HUES48 (cell line): ENCODE data around the gene ZSWIM6.
"Not testable (repeated sequence)": the region's sequence is repeated elsewhere in the genome, so short reads cannot be mapped to it uniquely, and the experiment has no call there.

Source experiments
- H3K27ac ChIP-seq: one replicate; pipeline ENCODE4 v1.7.0; 2013; ENCODE audit warnings: low read depth, low read length, inconsistent platforms
- H3K27me3 ChIP-seq: 2 replicates; pipeline ENCODE4 v1.6.1; 2013; ENCODE audit warnings: mild to moderate bottlenecking, low read length; ENCODE audit not compliant: control insufficient read depth, insufficient read depth
- H3K36me3 ChIP-seq: 2 replicates; pipeline ENCODE4 v1.6.1; 2013; ENCODE audit warnings: low read length; ENCODE audit not compliant: control insufficient read depth, insufficient read depth
- H3K4me1 ChIP-seq: 2 replicates; pipeline ENCODE4 v1.6.1; 2013; ENCODE audit warnings: mild to moderate bottlenecking, low read length; ENCODE audit not compliant: control insufficient read depth, insufficient read depth
- H3K4me3 ChIP-seq: 2 replicates; pipeline ENCODE4 v1.5.1; 2013; ENCODE audit warnings: mild to moderate bottlenecking, low read depth, low read length
- H3K9ac ChIP-seq: 2 replicates; pipeline ENCODE4 v1.6.1; 2013; ENCODE audit warnings: mild to moderate bottlenecking, low read depth, low read length, moderate library complexity
- H3K9me3 ChIP-seq: 2 replicates; pipeline ENCODE4 v1.6.1; 2013; ENCODE audit warnings: low read length; ENCODE audit not compliant: control insufficient read depth, insufficient read depth

The ZSWIM6 gene

GRCh38 chr5:61398440-61398839, 66.4 kb downstream of the ZSWIM6 start:
- Histone ChIP-seq H3K9me3 (no peaks in the 10 kb centered on the region), H3K9ac (no peak overlapping the region), H3K4me1 (peaks cover 24% of the 10 kb centered on the region), H3K4me3 (no peak overlapping the region), H3K27ac (no peak overlapping the region), H3K27me3 (no peaks in the 10 kb centered on the region), H3K36me3 (no peaks in the 10 kb centered on the region)

- Histone ChIP-seq H3K9ac (no peak overlapping the region), H3K4me3 (no peak overlapping the region), H3K4me1 (peaks cover 26% of the 10 kb centered on the region), H3K36me3 (no peaks in the 10 kb centered on the region), H3K27ac (no peak overlapping the region), H3K27me3 (no peaks in the 10 kb centered on the region), H3K9me3 (no peaks in the 10 kb centered on the region)
Measured at GRCh38 chr5:61399679-61400078, 67.6 kb downstream of the ZSWIM6 start.

GRCh38 chr5:61401726-61402125, 69.7 kb downstream of the ZSWIM6 start:
- Histone ChIP-seq H3K9me3 (no peaks in the 10 kb centered on the region), H3K4me3 (no peak overlapping the region), H3K9ac (no peak overlapping the region), H3K27me3 (no peaks in the 10 kb centered on the region), H3K4me1 (peaks cover 26% of the 10 kb centered on the region), H3K27ac (no peak overlapping the region), H3K36me3 (no peaks in the 10 kb centered on the region)

- no peak overlapping the region for H3K4me3 ChIP-seq
- no peak overlapping the region for H3K27ac ChIP-seq
- peaks cover 26% of the 10 kb centered on the region for H3K4me1 ChIP-seq
- H3K9me3 ChIP-seq, result no peaks in the 10 kb centered on the region
- no peak overlapping the region for H3K9ac ChIP-seq
- H3K36me3 ChIP-seq, result no peaks in the 10 kb centered on the region
- no peaks in the 10 kb centered on the region for H3K27me3 ChIP-seq
Measured at GRCh38 chr5:61402244-61402823, 70.3 kb downstream of the ZSWIM6 start.

GRCh38 chr5:61402970-61403900, 71.2 kb downstream of the ZSWIM6 start:
- H3K4me3 ChIP-seq, result no peak overlapping the region
- H3K27ac ChIP-seq, result no peak overlapping the region
- no peaks in the 10 kb centered on the region for H3K36me3 ChIP-seq
- H3K27me3 ChIP-seq, result no peaks in the 10 kb centered on the region
- H3K4me1 ChIP-seq, result peaks cover 33% of the 10 kb centered on the region
- H3K9me3 ChIP-seq, result no peaks in the 10 kb centered on the region
- no peak overlapping the region for H3K9ac ChIP-seq

GRCh38 chr5:61405511-61406295, 73.6 kb downstream of the ZSWIM6 start:
- Histone ChIP-seq H3K9ac (no peak overlapping the region), H3K27ac (no peak overlapping the region), H3K4me1 (peaks cover 48% of the 10 kb centered on the region), H3K36me3 (no peaks in the 10 kb centered on the region), H3K9me3 (no peaks in the 10 kb centered on the region), H3K27me3 (no peaks in the 10 kb centered on the region), H3K4me3 (no peak overlapping the region)

- not testable (repeated sequence) for H3K36me3 ChIP-seq, H3K27ac ChIP-seq, H3K9ac ChIP-seq, H3K9me3 ChIP-seq, H3K4me3 ChIP-seq, H3K27me3 ChIP-seq
- H3K4me1 ChIP-seq, result peaks cover 50% of the 10 kb centered on the region
Measured at GRCh38 chr5:61406497-61406896, 74.4 kb downstream of the ZSWIM6 start.

GRCh38 chr5:61407706-61408270, 75.7 kb downstream of the ZSWIM6 start:
- Histone ChIP-seq H3K27ac (peak overlapping the region; percentile 90), H3K9ac (no peak overlapping the region)

GRCh38 chr5:61408476-61409168, 76.6 kb downstream of the ZSWIM6 start:
- Histone ChIP-seq H3K4me3 (peak overlapping the region; percentile 87), H3K36me3 (no peaks in the 10 kb centered on the region), H3K9ac (peak overlapping the region; percentile 27; the same call in 1 of the 2 replicates), H3K27ac (peak overlapping the region; percentile 90), H3K4me1 (peaks cover 38% of the 10 kb centered on the region), H3K27me3 (no peaks in the 10 kb centered on the region), H3K9me3 (no peaks in the 10 kb centered on the region)

More at GRCh38 chr5:61407706-61408270, 75.7 kb downstream of the ZSWIM6 start:
- Histone ChIP-seq H3K36me3 (no peaks in the 10 kb centered on the region), H3K4me1 (peaks cover 47% of the 10 kb centered on the region), H3K9me3 (no peaks in the 10 kb centered on the region), H3K4me3 (peak overlapping the region; percentile 87; the same call in 1 of the 2 replicates), H3K27me3 (no peaks in the 10 kb centered on the region)

GRCh38 chr5:61409568-61409967, 77.5 kb downstream of the ZSWIM6 start:
- Histone ChIP-seq H3K9me3 (no peaks in the 10 kb centered on the region), H3K27ac (peak overlapping the region; percentile 90), H3K4me1 (peaks cover 44% of the 10 kb centered on the region), H3K36me3 (no peaks in the 10 kb centered on the region), H3K4me3 (peak overlapping the region; percentile 87; the same call in 1 of the 2 replicates), H3K9ac (no peak overlapping the region), H3K27me3 (no peaks in the 10 kb centered on the region)
